Islet precursor cell (in vitro differentiated cells): ENCODE data around the gene USP9Y.

Experiments used
- DNase-seq: peaks from one replicate; pipeline ENCODE4 v3.0.0-alpha.2; 2018

USP9Y gene

GRCh38 chrY:12808046-12808445 is 107.0 kb downstream of the USP9Y start:
- no peak for DNase-seq

- DNase-seq = no peak
Observed at GRCh38 chrY:12809034-12809433, 108.0 kb downstream of the USP9Y start.

DNA sequence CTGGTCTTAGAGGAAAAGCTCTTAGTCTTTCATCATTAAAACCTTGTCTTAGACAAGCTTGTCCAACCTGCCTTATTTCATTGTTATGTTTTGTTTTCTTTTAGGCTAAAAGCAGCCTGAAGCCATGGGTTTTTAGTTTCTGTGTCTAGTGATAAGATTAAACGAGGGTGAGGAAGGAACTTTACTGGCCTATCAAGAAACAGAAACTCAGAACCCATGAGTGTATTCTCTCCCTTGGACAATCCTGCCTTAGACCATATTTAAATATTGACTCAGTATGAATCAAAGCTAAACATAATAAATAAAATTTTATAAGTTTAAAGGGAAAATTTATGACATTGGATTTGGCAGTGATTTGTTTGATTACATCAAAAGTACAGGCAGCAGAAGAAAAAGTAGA is 122.4 kb downstream of the USP9Y start:
- no peak for DNase-seq

DNA sequence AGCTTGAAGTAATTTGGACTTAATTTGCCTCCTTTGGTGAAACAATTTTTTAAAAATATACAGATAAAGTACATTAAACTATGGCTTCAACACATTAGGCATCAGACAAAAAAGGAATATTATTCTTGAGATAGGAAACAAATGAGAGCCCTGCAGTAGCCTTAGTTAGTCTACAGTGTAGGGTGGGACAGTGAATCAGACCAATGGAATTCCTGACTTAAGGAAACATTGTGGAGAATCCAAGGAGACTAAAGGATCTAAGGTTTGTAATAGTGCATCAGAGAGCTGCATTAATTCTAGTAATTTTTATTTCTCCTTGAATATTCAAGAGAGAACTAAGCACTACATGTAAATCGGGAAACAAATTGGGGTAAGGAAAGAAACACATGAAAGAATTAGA is 125.8 kb downstream of the USP9Y start:
- DNase-seq = no peak

- DNase-seq = no peak
Observed at GRCh38 chrY:12833284-12833683, 132.3 kb downstream of the USP9Y start.

GRCh38 chrY:12837550-12837949 is 136.5 kb downstream of the USP9Y start:
- DNase-seq = no peak

DNA sequence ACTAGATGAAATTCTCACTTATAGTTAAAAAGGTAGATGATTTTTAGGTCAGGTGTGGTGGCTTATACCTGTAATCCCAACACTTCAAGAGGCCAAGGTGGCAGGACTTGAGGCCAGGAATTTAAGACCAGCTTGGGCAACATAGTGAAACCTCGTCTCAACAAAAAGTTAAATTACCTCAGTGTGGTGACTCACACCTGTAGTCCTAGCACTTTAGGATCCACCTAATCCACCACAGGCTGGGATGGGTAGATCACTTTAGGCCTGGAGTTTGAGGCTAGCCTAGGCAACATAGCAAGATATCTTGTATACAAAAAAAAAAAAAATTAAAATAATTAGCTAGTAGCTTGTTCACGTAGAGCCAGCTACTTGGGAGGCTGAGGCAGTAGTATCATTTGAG is 140.3 kb downstream of the USP9Y start:
- no peak for DNase-seq

- no peak for DNase-seq
Observed at GRCh38 chrY:12846793-12847192, 145.8 kb downstream of the USP9Y start.

DNA sequence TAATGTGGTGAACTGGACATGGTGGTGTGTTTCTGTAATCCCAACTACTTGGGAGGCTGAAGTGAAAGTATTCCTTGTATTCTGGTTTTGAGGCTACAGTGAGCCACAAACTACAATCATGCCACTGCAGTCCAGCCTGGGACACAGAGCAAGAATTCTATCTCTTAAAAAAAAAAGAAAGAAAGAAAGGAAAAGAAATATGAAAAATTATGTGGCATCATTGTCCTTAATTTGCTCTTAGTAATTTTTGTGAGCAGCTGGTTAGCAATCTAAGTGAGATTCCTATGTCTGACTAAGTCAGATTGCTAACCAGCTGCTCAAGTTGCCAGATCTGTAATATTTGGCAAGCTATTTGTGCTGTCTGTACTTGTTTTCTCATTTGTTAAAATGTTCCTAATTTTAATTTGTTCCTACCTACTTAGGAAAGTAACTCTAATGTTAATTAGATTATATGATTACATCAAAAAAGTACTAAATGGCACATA is 154.8 kb downstream of the USP9Y start:
- DNase-seq = no peak

- no peak for DNase-seq
Observed at GRCh38 chrY:12867960-12868359, 166.9 kb downstream of the USP9Y start.

DNA sequence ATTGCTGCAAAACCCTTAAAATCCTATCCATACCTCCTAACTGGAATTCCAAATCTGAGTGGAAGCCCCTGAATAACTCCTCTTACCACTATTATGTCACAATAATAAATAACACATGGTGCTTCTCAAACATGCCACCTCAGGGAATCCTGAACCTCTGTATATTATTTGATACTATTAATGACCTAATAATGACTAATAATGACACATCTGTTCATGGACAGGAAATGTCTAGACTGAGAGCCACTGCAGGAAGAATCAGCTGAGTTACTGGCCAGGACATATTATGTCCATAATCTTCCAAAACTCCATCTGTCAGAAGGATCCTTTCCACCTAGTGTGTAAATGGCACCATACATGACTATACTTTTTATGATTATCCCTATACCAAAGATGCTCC is 195.9 kb downstream of the USP9Y start:
- DNase-seq = no peak

DNA sequence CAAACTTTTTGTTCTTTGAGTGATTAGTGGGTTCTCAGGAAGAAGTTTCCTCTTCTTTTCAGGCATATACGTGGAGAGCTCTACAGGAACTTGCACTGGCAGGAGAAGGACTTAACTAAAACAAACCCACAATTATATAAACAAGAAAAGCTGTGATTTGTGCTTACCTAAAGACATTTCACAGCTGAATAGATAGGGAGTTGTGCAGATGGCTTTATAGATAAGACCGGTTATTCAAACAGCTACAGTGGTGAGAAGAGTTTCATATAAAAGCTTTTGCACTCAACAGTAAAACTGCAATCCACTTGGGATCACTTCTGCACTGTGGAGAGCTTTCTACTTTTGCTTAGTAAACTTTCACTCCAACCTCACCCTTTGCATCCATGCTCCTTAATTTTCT is 197.6 kb downstream of the USP9Y start:
- DNase-seq = no peak

DNA sequence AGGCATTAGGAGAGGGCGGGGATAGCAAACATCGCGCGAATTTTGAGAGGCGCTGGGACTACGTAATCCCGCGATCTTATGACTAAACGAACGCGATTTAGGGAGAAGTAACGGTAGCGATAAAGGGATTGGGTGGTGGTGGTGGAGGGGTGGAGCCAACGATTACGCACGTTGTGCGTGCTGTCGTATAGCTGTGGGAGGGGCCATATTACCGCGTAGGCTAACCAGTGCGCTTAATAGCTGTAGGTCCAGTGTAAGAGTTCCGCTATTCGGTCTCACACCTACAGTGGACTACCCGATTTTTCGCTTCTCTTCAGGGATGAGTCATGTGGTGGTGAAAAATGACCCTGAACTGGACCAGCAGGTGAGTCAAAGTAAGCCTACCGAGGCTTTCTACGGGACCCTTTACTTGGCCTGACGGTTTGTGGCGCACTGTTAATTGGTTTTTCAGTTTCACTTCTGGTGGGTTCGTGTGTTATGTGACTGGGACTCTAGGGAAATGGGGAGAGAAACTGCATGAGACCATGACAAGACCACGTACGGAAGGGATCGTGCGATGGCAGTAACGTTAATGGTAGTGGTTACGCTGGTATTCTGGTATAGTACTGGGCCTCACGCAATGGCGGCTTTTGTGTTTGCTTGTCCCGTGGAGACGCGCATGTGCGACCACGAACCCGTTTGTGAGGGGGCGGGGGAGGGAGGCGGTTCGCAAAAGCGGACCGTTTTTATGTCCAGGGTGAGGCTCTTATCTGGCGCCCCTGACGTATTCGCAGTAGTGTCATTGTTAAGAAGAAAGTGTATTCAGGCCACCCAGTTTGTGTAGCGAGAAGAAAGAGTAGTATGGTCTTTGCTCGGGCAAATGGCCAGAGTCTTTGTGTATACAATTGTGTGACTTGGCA is 203.8 kb downstream of the USP9Y start, which contains the start of gene DDX3Y:
Gene DDX3Y, plus strand, starts transcription at position 251 of the 899 bp plus-strand sequence. Its CDS starts 69 bp downstream, at position 320.
- no peak for DNase-seq

- no peak for DNase-seq
Observed at GRCh38 chrY:12905517-12905872, 204.5 kb downstream of the USP9Y start.

GRCh38 chrY:12905895-12906294 is 204.9 kb downstream of the USP9Y start:
- DNase-seq = no peak
